ENCODE measurements around the gene HS6ST2.

DNA sequence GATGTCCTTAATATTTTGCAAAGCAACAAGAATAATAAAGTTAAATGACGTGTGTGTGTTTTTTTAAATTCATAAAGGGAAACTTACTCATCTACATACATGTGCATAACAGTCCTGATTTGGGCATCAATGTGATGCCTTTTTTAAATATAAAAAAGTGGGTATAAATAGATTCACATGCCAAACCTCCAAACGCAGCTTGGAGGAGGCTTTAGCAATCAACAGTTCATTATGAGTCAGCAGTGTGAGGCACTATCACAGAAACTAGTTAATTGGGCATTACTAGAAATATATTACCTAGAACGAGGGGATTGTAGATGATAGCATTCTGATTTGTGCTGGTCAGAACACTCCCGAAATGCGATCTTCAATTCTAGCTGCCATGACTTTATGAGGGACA lies 115.1 kb downstream of the HS6ST2 start:
- TF ChIP-seq, protein P1, sequence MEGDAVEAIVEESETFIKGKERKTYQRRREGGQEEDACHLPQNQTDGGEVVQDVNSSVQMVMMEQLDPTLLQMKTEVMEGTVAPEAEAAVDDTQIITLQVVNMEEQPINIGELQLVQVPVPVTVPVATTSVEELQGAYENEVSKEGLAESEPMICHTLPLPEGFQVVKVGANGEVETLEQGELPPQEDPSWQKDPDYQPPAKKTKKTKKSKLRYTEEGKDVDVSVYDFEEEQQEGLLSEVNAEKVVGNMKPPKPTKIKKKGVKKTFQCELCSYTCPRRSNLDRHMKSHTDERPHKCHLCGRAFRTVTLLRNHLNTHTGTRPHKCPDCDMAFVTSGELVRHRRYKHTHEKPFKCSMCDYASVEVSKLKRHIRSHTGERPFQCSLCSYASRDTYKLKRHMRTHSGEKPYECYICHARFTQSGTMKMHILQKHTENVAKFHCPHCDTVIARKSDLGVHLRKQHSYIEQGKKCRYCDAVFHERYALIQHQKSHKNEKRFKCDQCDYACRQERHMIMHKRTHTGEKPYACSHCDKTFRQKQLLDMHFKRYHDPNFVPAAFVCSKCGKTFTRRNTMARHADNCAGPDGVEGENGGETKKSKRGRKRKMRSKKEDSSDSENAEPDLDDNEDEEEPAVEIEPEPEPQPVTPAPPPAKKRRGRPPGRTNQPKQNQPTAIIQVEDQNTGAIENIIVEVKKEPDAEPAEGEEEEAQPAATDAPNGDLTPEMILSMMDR (IDR thresholded peaks at IDR 0.05; ENCODE audit: low read length) = no peak
- TF ChIP-seq EZH2phosphoT487 (IDR thresholded peaks at IDR 0.05; ENCODE audit: low read length) (no peak), EZH2 (optimal IDR thresholded peaks at IDR 0.05; ENCODE audit: low read depth, low read length) (no peak)

All from MM.1S (cell line).